ENCODE data around the gene ARHGAP15. TPM values are rescaled to one million over a fixed set of nuclear protein-coding genes. Genes with fewer than 3 reads are reported as not detected.

ARHGAP15 gene
- total RNA-seq, 1 donor from 2014 or later: not detected

GRCh38 chr2:143477714-143478443, 348.7 kb downstream of the ARHGAP15 start:
- no peaks in the 10 kb centered on the region for H3K9me3 ChIP-seq (ENCODE audit: insufficient read depth, low read depth, low read length)
- H3K27ac ChIP-seq (ENCODE audit: low read depth, low read length): no peak overlapping the region
- no peak overlapping the region for H2AFZ ChIP-seq (ENCODE audit: low read depth, low read length)
- Mint-ChIP-seq H3K36me3 (ENCODE audit: low read depth, unreplicated experiment) (no peaks in the 10 kb centered on the region), H3K9me3 (ENCODE audit: unreplicated experiment) (no peaks in the 10 kb centered on the region), H3K4me3 (ENCODE audit: unreplicated experiment) (no peak overlapping the region), H3K4me1 (ENCODE audit: low read depth, unreplicated experiment) (peaks cover 18% of the 10 kb centered on the region), H3K27ac (ENCODE audit: unreplicated experiment) (no peak overlapping the region), H3K27me3 (ENCODE audit: low read depth, unreplicated experiment) (no peaks in the 10 kb centered on the region)
- no peak overlapping the region for H3K4me2 ChIP-seq (ENCODE audit: low read length)
- TF ChIP-seq EZH2 (IDR thresholded peaks at IDR 0.05; ENCODE audit: insufficient read depth, low read length) (no peak), CTCF (IDR thresholded peaks at IDR 0.05; ENCODE audit: insufficient read depth, low read depth, low read length) (no peak)
- H3K36me3 ChIP-seq (ENCODE audit: insufficient read depth, low read length): no peaks in the 10 kb centered on the region
- no peaks in the 10 kb centered on the region for H3K79me2 ChIP-seq (ENCODE audit: insufficient read depth, low read length)
- DNase-seq (ENCODE audit: low read depth) (no peak), FAIRE-seq (no peak)
- H3K4me1 ChIP-seq (ENCODE audit: insufficient read depth, low read length): peaks cover 14% of the 10 kb centered on the region
- H3K9ac ChIP-seq (ENCODE audit: low read length): no peak overlapping the region
- H3K27me3 ChIP-seq (ENCODE audit: insufficient read depth, low read length): no peaks in the 10 kb centered on the region
- H3K4me3 ChIP-seq (ENCODE audit: insufficient read depth, low read depth, low read length): no peak overlapping the region
- H4K20me1 ChIP-seq (ENCODE audit: insufficient read depth, low read length): no peaks in the 10 kb centered on the region

- H3K4me3 ChIP-seq (ENCODE audit: insufficient read depth, low read depth, low read length): no peak overlapping the region
- H4K20me1 ChIP-seq (ENCODE audit: insufficient read depth, low read length): no peaks in the 10 kb centered on the region
- H3K9me3 Mint-ChIP-seq (ENCODE audit: unreplicated experiment): no peaks in the 10 kb centered on the region
- no peak overlapping the region for H3K9ac ChIP-seq (ENCODE audit: low read length)
- H3K36me3 Mint-ChIP-seq (ENCODE audit: low read depth, unreplicated experiment): no peaks in the 10 kb centered on the region
- no peak overlapping the region for H3K4me2 ChIP-seq (ENCODE audit: low read length)
- peaks cover 5% of the 10 kb centered on the region for H3K4me1 ChIP-seq (ENCODE audit: insufficient read depth, low read length)
- no peak overlapping the region for H3K27ac ChIP-seq (ENCODE audit: low read depth, low read length)
- H3K79me2 ChIP-seq (ENCODE audit: insufficient read depth, low read length): no peaks in the 10 kb centered on the region
- H3K9me3 ChIP-seq (ENCODE audit: insufficient read depth, low read depth, low read length): no peaks in the 10 kb centered on the region
- FAIRE-seq (peak; percentile 5), DNase-seq (ENCODE audit: low read depth) (no peak)
- H2AFZ ChIP-seq (ENCODE audit: low read depth, low read length): no peak overlapping the region
- no peak overlapping the region for H3K27ac Mint-ChIP-seq (ENCODE audit: unreplicated experiment)
- H3K27me3 Mint-ChIP-seq (ENCODE audit: low read depth, unreplicated experiment): no peaks in the 10 kb centered on the region
- H3K36me3 ChIP-seq (ENCODE audit: insufficient read depth, low read length): no peaks in the 10 kb centered on the region
- no peak for TF ChIP-seq CTCF (IDR thresholded peaks at IDR 0.05; ENCODE audit: insufficient read depth, low read depth, low read length)
- TF ChIP-seq EZH2 (IDR thresholded peaks at IDR 0.05; ENCODE audit: insufficient read depth, low read length): no peak
- peaks cover 8% of the 10 kb centered on the region for H3K4me1 Mint-ChIP-seq (ENCODE audit: low read depth, unreplicated experiment)
- H3K27me3 ChIP-seq (ENCODE audit: insufficient read depth, low read length): no peaks in the 10 kb centered on the region
- H3K4me3 Mint-ChIP-seq (ENCODE audit: unreplicated experiment): no peak overlapping the region
Observed at GRCh38 chr2:143480086-143480485, 350.9 kb downstream of the ARHGAP15 start.

GRCh38 chr2:143480601-143481236, 351.5 kb downstream of the ARHGAP15 start:
- Mint-ChIP-seq H3K27ac (ENCODE audit: unreplicated experiment) (no peak overlapping the region), H3K4me3 (ENCODE audit: unreplicated experiment) (no peak overlapping the region), H3K36me3 (ENCODE audit: low read depth, unreplicated experiment) (no peaks in the 10 kb centered on the region), H3K4me1 (ENCODE audit: low read depth, unreplicated experiment) (peaks cover 8% of the 10 kb centered on the region), H3K9me3 (ENCODE audit: unreplicated experiment) (no peaks in the 10 kb centered on the region), H3K27me3 (ENCODE audit: low read depth, unreplicated experiment) (no peaks in the 10 kb centered on the region)
- H3K36me3 ChIP-seq (ENCODE audit: insufficient read depth, low read length): no peaks in the 10 kb centered on the region
- no peak overlapping the region for H3K4me2 ChIP-seq (ENCODE audit: low read length)
- H3K9ac ChIP-seq (ENCODE audit: low read length): no peak overlapping the region
- H3K4me1 ChIP-seq (ENCODE audit: insufficient read depth, low read length): no peaks in the 10 kb centered on the region
- no peak overlapping the region for H3K4me3 ChIP-seq (ENCODE audit: insufficient read depth, low read depth, low read length)
- H4K20me1 ChIP-seq (ENCODE audit: insufficient read depth, low read length): no peaks in the 10 kb centered on the region
- FAIRE-seq (no peak), DNase-seq (ENCODE audit: low read depth) (no peak)
- no peaks in the 10 kb centered on the region for H3K9me3 ChIP-seq (ENCODE audit: insufficient read depth, low read depth, low read length)
- no peak overlapping the region for H2AFZ ChIP-seq (ENCODE audit: low read depth, low read length)
- no peaks in the 10 kb centered on the region for H3K27me3 ChIP-seq (ENCODE audit: insufficient read depth, low read length)
- H3K27ac ChIP-seq (ENCODE audit: low read depth, low read length): no peak overlapping the region
- no peaks in the 10 kb centered on the region for H3K79me2 ChIP-seq (ENCODE audit: insufficient read depth, low read length)
- TF ChIP-seq CTCF (IDR thresholded peaks at IDR 0.05; ENCODE audit: insufficient read depth, low read depth, low read length) (no peak), EZH2 (IDR thresholded peaks at IDR 0.05; ENCODE audit: insufficient read depth, low read length) (no peak)
